ENCODE data around the gene CYSLTR1.
A peak's percentile ranks its signal among the peaks of the same experiment; 100 is the strongest.
"Not testable (repeated sequence)": the region's sequence is repeated elsewhere in the genome, so short reads cannot be mapped to it uniquely, and the experiment has no call there.

Gene CYSLTR1

GRCh38 chrX:78327370-78328086, at the start of gene CYSLTR1:
Gene CYSLTR1, minus strand, starts transcription at chrX:78327611. Its CDS starts 53,865 bp downstream, at chrX:78273746.
- FAIRE-seq (no peak), DNase-seq (ENCODE audit: low spot score) (no peak)

- DNase-seq (ENCODE audit: low spot score) (no peak), FAIRE-seq (no peak)
Observed at GRCh38 chrX:78377186-78377585, 49.8 kb upstream of the CYSLTR1 start.

- FAIRE-seq (no peak), DNase-seq (ENCODE audit: low spot score) (peak; percentile 21)
Observed at GRCh38 chrX:78375894-78376293, 48.5 kb upstream of the CYSLTR1 start.

- DNase-seq (ENCODE audit: low spot score) (no peak), FAIRE-seq (no peak)
Observed at GRCh38 chrX:78366576-78366975, 39.2 kb upstream of the CYSLTR1 start.

- no peak for DNase-seq (ENCODE audit: low spot score)
Observed at GRCh38 chrX:78357342-78358055, 30.1 kb upstream of the CYSLTR1 start.

GRCh38 chrX:78333521-78333920, 6.1 kb upstream of the CYSLTR1 start:
- no peak for FAIRE-seq
- DNase-seq (ENCODE audit: low spot score): no peak

More at GRCh38 chrX:78357342-78358055, 30.1 kb upstream of the CYSLTR1 start:
- no peak for FAIRE-seq

GRCh38 chrX:78331708-78332107, 4.3 kb upstream of the CYSLTR1 start:
- DNase-seq (ENCODE audit: low spot score) (no peak), FAIRE-seq (no peak)

- DNase-seq (ENCODE audit: low spot score) (no peak), FAIRE-seq (no peak)
Observed at GRCh38 chrX:78330540-78330939, 3.1 kb upstream of the CYSLTR1 start.

GRCh38 chrX:78330068-78330467, 2.7 kb upstream of the CYSLTR1 start:
- DNase-seq (ENCODE audit: low spot score): no peak
- FAIRE-seq: no peak

GRCh38 chrX:78329486-78329885, 2.1 kb upstream of the CYSLTR1 start:
- FAIRE-seq (no peak), DNase-seq (ENCODE audit: low spot score) (no peak)

GRCh38 chrX:78326401-78326800, 1.0 kb downstream of the CYSLTR1 start:
- DNase-seq (ENCODE audit: low spot score): no peak
- FAIRE-seq: no peak

- no peak for DNase-seq (ENCODE audit: low spot score)
- FAIRE-seq: no peak
Observed at GRCh38 chrX:78322863-78323262, 4.5 kb downstream of the CYSLTR1 start.

- DNase-seq (ENCODE audit: low spot score) (no peak), FAIRE-seq (no peak)
Observed at GRCh38 chrX:78321809-78322208, 5.6 kb downstream of the CYSLTR1 start.

GRCh38 chrX:78316265-78316664, 11.1 kb downstream of the CYSLTR1 start:
- DNase-seq (ENCODE audit: low spot score) (no peak), FAIRE-seq (no peak)

- no peak for DNase-seq (ENCODE audit: low spot score)
- no peak for FAIRE-seq
Observed at GRCh38 chrX:78315745-78316144, 11.7 kb downstream of the CYSLTR1 start.

- no peak for FAIRE-seq
- DNase-seq (ENCODE audit: low spot score): no peak
Observed at GRCh38 chrX:78314561-78314960, 12.8 kb downstream of the CYSLTR1 start.

- no peak for FAIRE-seq
Observed at GRCh38 chrX:78313526-78313925, 13.9 kb downstream of the CYSLTR1 start.

GRCh38 chrX:78307665-78308064, 19.7 kb downstream of the CYSLTR1 start:
- FAIRE-seq (no peak), DNase-seq (ENCODE audit: low spot score) (no peak)

More at GRCh38 chrX:78313526-78313925, 13.9 kb downstream of the CYSLTR1 start:
- DNase-seq (ENCODE audit: low spot score): no peak

- DNase-seq (ENCODE audit: low spot score) (no peak), FAIRE-seq (no peak)
Observed at GRCh38 chrX:78303086-78303485, 24.3 kb downstream of the CYSLTR1 start.

GRCh38 chrX:78300933-78301332, 26.5 kb downstream of the CYSLTR1 start:
- not testable (repeated sequence) for DNase-seq (ENCODE audit: low spot score); FAIRE-seq

- no peak for FAIRE-seq
Observed at GRCh38 chrX:78283511-78283910, 43.9 kb downstream of the CYSLTR1 start.

GRCh38 chrX:78237127-78237526, 90.3 kb downstream of the CYSLTR1 start:
- DNase-seq (ENCODE audit: low spot score) (no peak), FAIRE-seq (no peak)

More at GRCh38 chrX:78283511-78283910, 43.9 kb downstream of the CYSLTR1 start:
- no peak for DNase-seq (ENCODE audit: low spot score)

- not testable (repeated sequence) for FAIRE-seq; DNase-seq (ENCODE audit: low spot score)
Observed at GRCh38 chrX:78226047-78226446, 101.4 kb downstream of the CYSLTR1 start.
